ENCODE data around the gene ZNRF1. TPM values are rescaled to one million over a fixed set of nuclear protein-coding genes. Genes with fewer than 3 reads are reported as not detected.

Gene ZNRF1
- total RNA-seq, 2 donors from 2014 or later = 27.7 to 29.7 TPM

DNA sequence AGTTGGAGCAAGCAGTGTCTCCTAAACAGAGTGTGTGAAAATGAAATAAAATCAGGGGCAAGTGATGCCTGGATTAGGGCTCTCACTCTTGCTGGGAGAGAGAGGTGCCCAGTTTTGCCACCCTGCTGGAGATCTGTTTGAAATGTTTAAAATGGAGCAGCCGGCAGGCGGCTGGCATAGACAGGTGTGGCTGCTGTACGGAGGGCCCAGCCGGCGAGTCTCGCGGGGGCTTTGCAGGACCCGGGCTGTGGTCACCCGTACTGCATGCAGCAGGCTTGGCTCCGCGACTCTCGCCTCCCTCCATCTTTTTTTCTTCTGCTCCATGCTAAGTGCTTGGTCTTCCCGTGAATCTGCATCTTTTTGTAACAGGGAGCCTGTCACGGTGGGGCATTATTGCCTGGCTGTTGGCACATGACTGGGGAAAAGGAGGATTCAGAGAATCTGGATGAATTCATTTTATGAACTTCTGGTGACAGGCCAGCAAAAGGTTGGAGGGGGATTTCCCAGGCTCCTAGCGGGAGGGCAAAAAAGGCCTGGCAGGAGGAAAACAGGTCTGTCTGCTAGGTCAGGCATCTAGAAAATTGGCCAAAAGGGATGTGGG lies 1.8 kb downstream of the ZNRF1 start:
- Histone ChIP-seq H3K27ac (no peak overlapping the region), H3K4me3 (peak overlapping the region; percentile 84), H3K9me3 (no peaks in the 10 kb centered on the region), H3K36me3 (no peaks in the 10 kb centered on the region), H3K4me1 (no peaks in the 10 kb centered on the region), H3K9ac (ENCODE audit: low read depth in 2 of 2, low read length in 2 of 2) (peak overlapping the region; percentile 62 to 64), H3K27me3 (no peaks in the 10 kb centered on the region)
- no peak for TF ChIP-seq CTCF (IDR thresholded peaks at IDR 0.05)
- intact Hi-C loops (cut with DNase I) = no loop called here
- DNase-seq = peak; percentile 30

GRCh38 chr16:75002474-75002873 lies 3.6 kb downstream of the ZNRF1 start:
- Histone ChIP-seq H3K9me3 (no peaks in the 10 kb centered on the region), H3K36me3 (no peaks in the 10 kb centered on the region), H3K27ac (no peak overlapping the region), H3K27me3 (no peaks in the 10 kb centered on the region), H3K9ac (ENCODE audit: low read depth in 2 of 2, low read length in 2 of 2) (no peak overlapping the region), H3K4me1 (no peaks in the 10 kb centered on the region), H3K4me3 (no peak overlapping the region)
- TF ChIP-seq CTCF (IDR thresholded peaks at IDR 0.05) = no peak
- no peak for DNase-seq
- intact Hi-C loops (cut with DNase I) = no loop called here

DNA sequence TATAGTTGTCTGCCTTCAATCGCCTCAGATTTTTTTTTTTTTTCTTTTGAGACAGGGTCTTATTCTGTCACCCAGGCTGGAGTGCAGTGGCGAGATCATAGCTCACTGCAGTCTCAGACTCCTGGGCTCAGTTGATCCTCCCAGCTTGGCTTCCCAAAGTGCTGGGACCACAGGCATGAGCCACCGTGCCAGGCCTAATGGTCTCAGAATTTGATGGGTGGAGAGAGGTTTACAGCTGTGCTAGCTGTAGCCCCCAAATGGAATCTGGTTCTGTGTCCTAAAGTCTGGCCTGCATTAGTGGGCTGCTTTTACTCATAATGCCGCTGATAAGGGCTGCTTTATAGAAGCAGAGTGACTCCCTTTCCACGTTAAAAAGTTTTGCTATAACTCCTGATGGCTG lies 5.1 kb downstream of the ZNRF1 start:
- intact Hi-C loops (cut with DNase I) = no loop called here

DNA sequence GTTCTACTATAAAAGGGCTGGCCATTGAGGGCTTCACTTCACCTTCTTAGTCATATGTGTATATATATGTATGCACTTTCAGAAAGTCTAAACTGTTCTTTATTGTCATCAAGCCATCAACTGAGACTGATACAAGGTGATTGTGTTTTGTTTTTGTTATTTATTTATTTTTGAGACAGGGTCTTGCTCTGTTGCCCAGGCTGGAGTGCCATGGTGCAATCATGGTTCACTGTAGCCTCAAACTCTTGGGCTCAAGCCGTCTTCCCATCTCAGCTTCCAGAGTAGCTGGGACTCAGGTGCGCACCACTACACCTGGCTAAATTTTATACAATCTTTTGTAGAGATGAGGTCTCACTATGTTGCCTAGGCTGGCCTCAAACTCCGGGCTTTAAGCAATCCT lies 5.6 kb downstream of the ZNRF1 start:
- H3K36me3 ChIP-seq = no peaks in the 10 kb centered on the region
- no peaks in the 10 kb centered on the region for H3K4me1 ChIP-seq
- H3K4me3 ChIP-seq = no peak overlapping the region
- no peak overlapping the region for H3K9ac ChIP-seq (ENCODE audit: low read depth in 2 of 2, low read length in 2 of 2)
- no peak overlapping the region for H3K27ac ChIP-seq
- H3K27me3 ChIP-seq = no peaks in the 10 kb centered on the region
- TF ChIP-seq CTCF (IDR thresholded peaks at IDR 0.05) = no peak
- intact Hi-C loops (cut with DNase I) = no loop called here
- no peak for DNase-seq
- H3K9me3 ChIP-seq = no peaks in the 10 kb centered on the region

More for the DNA sequence above, 5.1 kb downstream of the ZNRF1 start:
- no peaks in the 10 kb centered on the region for H3K9me3 ChIP-seq
- no peak overlapping the region for H3K4me3 ChIP-seq
- no peaks in the 10 kb centered on the region for H3K27me3 ChIP-seq
- no peak for DNase-seq
- H3K9ac ChIP-seq (ENCODE audit: low read depth in 2 of 2, low read length in 2 of 2) = no peak overlapping the region
- no peaks in the 10 kb centered on the region for H3K4me1 ChIP-seq
- no peak for TF ChIP-seq CTCF (IDR thresholded peaks at IDR 0.05)
- no peak overlapping the region for H3K27ac ChIP-seq
- no peaks in the 10 kb centered on the region for H3K36me3 ChIP-seq

DNA sequence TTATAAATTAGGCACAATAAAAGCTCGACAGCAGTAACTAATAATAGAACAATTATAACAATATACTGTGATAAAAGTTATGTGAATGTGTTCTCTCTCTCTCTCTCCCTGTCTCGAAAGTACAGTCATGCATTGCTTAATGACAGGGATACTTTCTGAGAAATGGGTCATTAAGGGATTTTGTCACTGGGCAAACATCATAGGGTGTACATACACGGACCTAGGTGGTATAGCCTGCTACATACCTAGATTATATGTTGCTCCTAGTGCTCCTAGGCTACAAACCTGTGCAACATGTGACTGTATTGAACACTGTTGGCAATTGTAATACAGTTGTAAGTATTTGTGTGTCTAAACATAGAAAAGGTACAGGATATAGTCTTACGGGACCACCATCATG lies 6.9 kb downstream of the ZNRF1 start:
- no peaks in the 10 kb centered on the region for H3K9me3 ChIP-seq
- no peak overlapping the region for H3K9ac ChIP-seq (ENCODE audit: low read depth in 2 of 2, low read length in 2 of 2)
- no peak for TF ChIP-seq CTCF (IDR thresholded peaks at IDR 0.05)
- no peaks in the 10 kb centered on the region for H3K36me3 ChIP-seq
- H3K4me1 ChIP-seq = no peaks in the 10 kb centered on the region
- intact Hi-C loops (cut with DNase I) = no loop called here
- H3K27ac ChIP-seq = no peak overlapping the region
- H3K27me3 ChIP-seq = no peaks in the 10 kb centered on the region
- H3K4me3 ChIP-seq = no peak overlapping the region
- no peak for DNase-seq
